Cardiac fibroblast (primary cell): ENCODE measurements around the gene GAL.

Experiments
- DNase-seq, 2 donors: peaks; one replicate each; pipeline versions ENCODE4 v3.0.0 to v3.0.0-alpha.2; 2010; ENCODE audit warnings: low read depth in 2 of 2
- H3K4me3 ChIP-seq, 2 donors: replicated peaks in 1 of 2; 1 replicate in 1 of 2; 2 replicates in 1 of 2; pipeline ENCODE4 v1.5.1; 2011; ENCODE audit warnings: low read depth in 2 of 2, low read length in 2 of 2, mild to moderate bottlenecking in 2 of 2, moderate library complexity in 1 of 2
- TF ChIP-seq, protein P1 (sequence below): IDR thresholded peaks from one replicate; pipeline ENCODE4 v1.5.1; 2011; ENCODE audit warnings: low read depth, mild to moderate bottlenecking, low read length, inconsistent platforms

GAL gene

GRCh38 chr11:68722143-68722542, 37.8 kb downstream of the GAL start:
- no peak overlapping the region for H3K4me3 ChIP-seq
- TF ChIP-seq, protein P1, sequence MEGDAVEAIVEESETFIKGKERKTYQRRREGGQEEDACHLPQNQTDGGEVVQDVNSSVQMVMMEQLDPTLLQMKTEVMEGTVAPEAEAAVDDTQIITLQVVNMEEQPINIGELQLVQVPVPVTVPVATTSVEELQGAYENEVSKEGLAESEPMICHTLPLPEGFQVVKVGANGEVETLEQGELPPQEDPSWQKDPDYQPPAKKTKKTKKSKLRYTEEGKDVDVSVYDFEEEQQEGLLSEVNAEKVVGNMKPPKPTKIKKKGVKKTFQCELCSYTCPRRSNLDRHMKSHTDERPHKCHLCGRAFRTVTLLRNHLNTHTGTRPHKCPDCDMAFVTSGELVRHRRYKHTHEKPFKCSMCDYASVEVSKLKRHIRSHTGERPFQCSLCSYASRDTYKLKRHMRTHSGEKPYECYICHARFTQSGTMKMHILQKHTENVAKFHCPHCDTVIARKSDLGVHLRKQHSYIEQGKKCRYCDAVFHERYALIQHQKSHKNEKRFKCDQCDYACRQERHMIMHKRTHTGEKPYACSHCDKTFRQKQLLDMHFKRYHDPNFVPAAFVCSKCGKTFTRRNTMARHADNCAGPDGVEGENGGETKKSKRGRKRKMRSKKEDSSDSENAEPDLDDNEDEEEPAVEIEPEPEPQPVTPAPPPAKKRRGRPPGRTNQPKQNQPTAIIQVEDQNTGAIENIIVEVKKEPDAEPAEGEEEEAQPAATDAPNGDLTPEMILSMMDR, result no peak
- DNase-seq, result no peak

DNA sequence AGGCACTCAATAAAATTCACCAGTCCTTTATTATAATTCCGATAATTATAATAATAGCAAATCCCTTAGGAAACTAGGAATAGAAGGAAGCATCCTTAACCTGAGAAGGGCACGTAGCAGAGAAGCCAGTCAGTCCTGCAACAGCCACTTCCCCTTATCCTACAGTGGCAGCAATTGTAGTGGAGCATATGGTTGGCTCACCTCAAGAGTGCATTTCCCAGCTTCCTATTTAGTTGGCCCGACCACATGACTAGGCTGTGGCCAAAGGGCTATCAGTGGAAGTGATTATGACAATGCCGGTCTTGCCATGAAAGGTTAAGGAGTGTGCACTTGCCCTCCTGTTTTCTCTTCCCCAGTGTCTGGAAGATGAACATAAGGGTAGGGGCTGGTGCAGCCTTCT, 39.9 kb downstream of the GAL start:
- DNase-seq, result no peak
- no peak overlapping the region for H3K4me3 ChIP-seq
- TF ChIP-seq, protein P1, result no peak

DNA sequence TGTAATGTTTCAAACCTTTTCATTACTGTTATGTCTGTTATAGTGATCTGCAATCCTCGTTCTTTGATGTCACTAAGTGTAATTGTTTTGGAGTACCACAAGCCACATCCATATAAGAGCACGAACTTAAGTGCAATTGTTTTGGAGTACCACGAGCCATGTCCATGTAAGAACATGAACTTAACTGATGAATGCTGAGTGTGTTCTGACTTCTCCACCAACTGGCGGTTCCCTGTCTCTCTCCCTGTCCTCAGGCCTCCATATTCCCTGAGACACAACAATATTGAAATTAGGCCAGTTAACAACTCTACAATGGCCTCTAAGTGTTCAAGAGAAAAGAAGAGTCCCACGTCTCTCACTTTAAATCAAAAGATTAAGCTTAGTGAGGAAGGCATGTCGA, 43.4 kb downstream of the GAL start:
- peak; percentile 29 to 57 for DNase-seq
- TF ChIP-seq, protein P1, result no peak
- H3K4me3 ChIP-seq, result no peak overlapping the region

DNA sequence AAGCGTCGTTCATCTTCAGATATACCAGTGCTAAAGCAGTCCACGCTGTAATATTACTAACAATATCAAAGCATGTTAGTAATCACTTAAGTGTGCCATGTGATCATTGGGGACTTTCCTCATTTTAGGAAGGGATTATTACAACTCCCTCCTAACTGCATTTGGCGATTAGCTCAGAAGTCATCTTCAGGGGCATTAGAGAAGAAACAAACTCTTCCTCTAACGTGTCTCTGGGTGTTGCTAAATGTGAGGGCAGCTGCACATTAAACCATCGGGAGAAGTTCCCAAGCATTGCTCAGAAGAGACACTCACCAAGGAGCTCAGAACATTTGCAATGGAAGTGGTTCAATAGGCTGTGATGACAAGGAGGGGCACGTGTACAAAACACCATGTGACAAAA, 49.8 kb downstream of the GAL start:
- TF ChIP-seq, protein P1, result no peak
- H3K4me3 ChIP-seq, result no peak overlapping the region
- no peak for DNase-seq

- no peak overlapping the region for H3K4me3 ChIP-seq
- no peak for DNase-seq
- TF ChIP-seq, protein P1, result no peak
Measured at GRCh38 chr11:68735125-68735524, 50.8 kb downstream of the GAL start.

DNA sequence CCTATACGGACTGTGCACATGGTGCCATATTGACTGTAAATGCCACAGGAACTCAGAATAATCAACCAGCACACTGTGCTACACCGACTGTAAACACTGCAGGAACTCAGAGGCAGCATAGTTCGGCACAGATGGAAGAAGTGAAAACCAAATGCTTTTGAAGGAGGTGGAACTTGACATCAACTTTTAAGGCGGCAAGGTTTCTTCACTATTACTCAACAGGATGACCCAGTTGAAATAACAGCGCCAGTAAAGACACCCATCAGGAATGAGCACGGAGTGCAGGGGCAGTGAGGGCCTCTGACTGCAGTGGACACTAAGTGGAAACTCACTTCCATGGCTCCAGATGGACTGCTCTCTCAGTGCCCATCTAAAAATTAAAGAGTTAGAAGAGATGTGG, 51.3 kb downstream of the GAL start:
- no peak overlapping the region for H3K4me3 ChIP-seq
- TF ChIP-seq, protein P1, result no peak
- DNase-seq, result no peak
